Neural cell (in vitro differentiated cells): ENCODE data around the gene NRG2. TPM values are rescaled to one million over a fixed set of nuclear protein-coding genes. Genes with fewer than 3 reads are reported as not detected.

Experiments used
- H2AFZ ChIP-seq: fragments of 200-600, 300-800 bp; sonication (generic), shearing (Covaris generic); 2 replicates; pipeline ENCODE4 v1.6.0; 2014; ENCODE audit warnings: low read depth, mild to moderate bottlenecking, antibody characterized with exemption, low read length, moderate library complexity
- H3F3A ChIP-seq: fragments of 200-600 bp; shearing (Covaris generic); 2 replicates; pipeline ENCODE4 v1.6.1; 2016; ENCODE audit warnings: mild to moderate bottlenecking, moderate library complexity, mixed read lengths, antibody characterized with exemption, low read length; ENCODE audit not compliant: insufficient read depth, poor library complexity, severe bottlenecking
- H3K27ac ChIP-seq: fragments of 200-600, 300-800 bp; sonication (generic), shearing (Covaris generic); 2 replicates; pipeline ENCODE4 v1.5.1; 2014; ENCODE audit warnings: mild to moderate bottlenecking, low read length, moderate library complexity
- H3K27me3 ChIP-seq: fragments of 300-800, 200-600 bp; sonication (generic), shearing (Covaris generic); 2 replicates; pipeline ENCODE4 v1.6.0; 2014; ENCODE audit warnings: mild to moderate bottlenecking, low read depth, low read length, moderate library complexity; ENCODE audit not compliant: insufficient read depth
- H3K36me3 ChIP-seq: fragments of 300-800, 200-600 bp; sonication (generic), shearing (Covaris generic); 2 replicates; pipeline ENCODE4 v1.5.1; 2014; ENCODE audit warnings: mild to moderate bottlenecking, antibody characterized with exemption, low read length, moderate library complexity; ENCODE audit not compliant: insufficient read depth
- H3K4me2 ChIP-seq: fragments of 300-800, 200-600 bp; sonication (generic), shearing (Covaris generic); 2 replicates; pipeline ENCODE4 v1.6.0; 2014; ENCODE audit warnings: mild to moderate bottlenecking, low read length
- H3K4me3 ChIP-seq: fragments of 300-800, 200-600 bp; sonication (generic), shearing (Covaris generic); 2 replicates; pipeline ENCODE4 v1.5.1; 2014; ENCODE audit warnings: mild to moderate bottlenecking, low read length, moderate library complexity
- H3K79me2 ChIP-seq: fragments of 200-600 bp; shearing (Covaris generic); replicated peaks from 2 replicates; pipeline ENCODE4 v1.6.0; 2014; ENCODE audit warnings: mild to moderate bottlenecking, low read length, moderate library complexity; ENCODE audit not compliant: insufficient read depth
- H3K9ac ChIP-seq: fragments of 300-800, 200-600 bp; sonication (generic), shearing (Covaris generic); 2 replicates; pipeline ENCODE4 v1.6.1; 2016; ENCODE audit warnings: mild to moderate bottlenecking, low read length, mixed read lengths
- H3K9me2 ChIP-seq: fragments of 200-600 bp; shearing (Covaris generic); 2 replicates; pipeline ENCODE4 v1.6.1; 2016; ENCODE audit warnings: mild to moderate bottlenecking, low read length, mixed read lengths; ENCODE audit not compliant: insufficient read depth
- H3K9me3 ChIP-seq: fragments of 200-600, 300-800 bp; sonication (generic), shearing (Covaris generic); 2 replicates; pipeline ENCODE4 v1.6.1; 2016; ENCODE audit warnings: mild to moderate bottlenecking, mixed run types, low read length, moderate library complexity, mixed read lengths
- H4K20me1 ChIP-seq: fragments of 200-600 bp; shearing (Covaris generic); 2 replicates; pipeline ENCODE4 v1.6.1; 2016; ENCODE audit warnings: mild to moderate bottlenecking, mixed run types; ENCODE audit not compliant: insufficient read depth
- CTCF ChIP-seq: fragments of 450-650 bp; IDR thresholded peaks from 2 replicates; pipeline ENCODE4 v1.5.1; 2014; ENCODE audit warnings: antibody characterized with exemption, mild to moderate bottlenecking, moderate library complexity; ENCODE audit not compliant: poor library complexity, severe bottlenecking
- EP300 ChIP-seq: fragments of 450-650 bp; conservative IDR thresholded peaks from 2 replicates; pipeline ENCODE4 v1.6.1; 2014; ENCODE audit warnings: antibody characterized with exemption, mild to moderate bottlenecking, moderate library complexity; ENCODE audit not compliant: poor library complexity, severe bottlenecking
- EZH2 ChIP-seq: fragments of 200-600, 300-800 bp; shearing (Covaris generic), sonication (generic); IDR thresholded peaks from 2 replicates; pipeline ENCODE4 v1.6.1; 2014; ENCODE audit warnings: antibody characterized with exemption, low read length, borderline replicate concordance, mild to moderate bottlenecking; ENCODE audit not compliant: insufficient read depth, poor library complexity, severe bottlenecking
- MXI1 ChIP-seq: fragments of 450-650 bp; conservative IDR thresholded peaks from 2 replicates; pipeline ENCODE4 v1.6.1; 2014; ENCODE audit warnings: antibody characterized with exemption, mild to moderate bottlenecking; ENCODE audit not compliant: poor library complexity, severe bottlenecking
- POLR2AphosphoS5 ChIP-seq: IDR thresholded peaks from 2 replicates; pipeline ENCODE4 v1.6.1; 2012
- RAD21 ChIP-seq: fragments of 450-650 bp; conservative IDR thresholded peaks from 2 replicates; pipeline ENCODE4 v1.6.1; 2014; ENCODE audit warnings: antibody characterized with exemption, mild to moderate bottlenecking, moderate library complexity
- REST ChIP-seq: IDR thresholded peaks from 2 replicates; pipeline ENCODE4 v1.6.1; 2012; ENCODE audit warnings: borderline replicate concordance
- SMC3 ChIP-seq: fragments of 450-650 bp; conservative IDR thresholded peaks from 2 replicates; pipeline ENCODE4 v1.6.1; 2014; ENCODE audit warnings: antibody characterized with exemption, mild to moderate bottlenecking, moderate library complexity; ENCODE audit not compliant: poor library complexity
- TAF1 ChIP-seq: IDR thresholded peaks from 2 replicates; pipeline ENCODE4 v1.6.1; 2012; ENCODE audit warnings: low read depth
- polyA plus RNA-seq: library from polyadenylated mRNA; depleted of rRNA; stranded (reverse); fragments of >200 nt; gene quantifications from 2 replicates; pipeline ENCODE4 v1.2.3, GENCODE V29; 2014

The NRG2 gene
- polyA plus RNA-seq, 1 donor from 2014 or later: 5.4 TPM

- TF ChIP-seq POLR2AphosphoS5 (no peak), CTCF (no peak), REST (no peak), SMC3 (no peak), RAD21 (no peak), MXI1 (no peak), TAF1 (no peak), EP300 (no peak), EZH2 (no peak)
Observed at GRCh38 chr5:139964994-139965565, 78.0 kb downstream of the NRG2 start.

GRCh38 chr5:139964266-139964993, 78.7 kb downstream of the NRG2 start:
- Histone ChIP-seq H2AFZ (no peak overlapping the region), H3K4me3 (no peak overlapping the region), H3K4me2 (no peak overlapping the region), H3K9me2 (no peaks in the 10 kb centered on the region), H3K9ac (no peak overlapping the region), H3K27ac (no peak overlapping the region), H3K36me3 (no peaks in the 10 kb centered on the region), H3K79me2 (no peaks in the 10 kb centered on the region), H3F3A (no peaks in the 10 kb centered on the region), H3K27me3 (no peaks in the 10 kb centered on the region), H4K20me1 (no peaks in the 10 kb centered on the region), H3K9me3 (no peaks in the 10 kb centered on the region)
- TF ChIP-seq REST (no peak), POLR2AphosphoS5 (no peak)

More at GRCh38 chr5:139964994-139965565, 78.0 kb downstream of the NRG2 start:
- no peaks in the 10 kb centered on the region for H3K79me2 ChIP-seq
- no peak overlapping the region for H3K4me3 ChIP-seq
- H3K9ac ChIP-seq: no peak overlapping the region
- no peaks in the 10 kb centered on the region for H3K9me2 ChIP-seq
- no peaks in the 10 kb centered on the region for H3K27me3 ChIP-seq
- no peaks in the 10 kb centered on the region for H3K36me3 ChIP-seq
- H3F3A ChIP-seq: no peaks in the 10 kb centered on the region
- H3K9me3 ChIP-seq: no peaks in the 10 kb centered on the region
- H3K4me2 ChIP-seq: no peak overlapping the region
- H4K20me1 ChIP-seq: no peaks in the 10 kb centered on the region
- no peak overlapping the region for H3K27ac ChIP-seq
- no peak overlapping the region for H2AFZ ChIP-seq
